ENCODE results near the gene KRTAP10-3. TPM values are rescaled to one million over a fixed set of nuclear protein-coding genes. Genes with fewer than 3 reads are reported as not detected.

Gene KRTAP10-3
- polyA plus RNA-seq, 2 of the 4 experiments (the other 2 are of a cell fraction) = not detected

DNA sequence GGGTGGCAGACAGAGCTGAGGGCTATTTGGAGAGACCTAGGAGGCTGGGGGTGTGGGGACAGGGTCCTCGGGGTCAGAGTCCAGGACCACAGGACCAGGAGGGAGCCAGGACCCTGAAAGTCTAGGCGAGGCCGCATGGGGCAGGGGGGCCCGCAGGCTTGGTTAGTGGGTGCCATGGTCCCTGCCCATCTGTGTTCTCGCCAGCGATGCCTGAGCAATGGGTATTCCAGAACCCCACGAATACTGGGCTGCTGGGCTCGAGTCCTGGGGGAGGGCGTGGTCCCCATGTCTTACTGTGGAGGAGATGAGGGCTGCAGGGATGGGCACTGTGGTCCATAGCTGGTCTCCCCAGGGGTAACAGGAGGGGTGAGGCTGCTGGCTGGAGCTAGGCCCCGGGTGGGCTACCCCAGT lies 31.7 kb upstream of the KRTAP10-3 start:
- POLR2A ChIA-PET = no interaction called here

GRCh38 chr21:44589586-44590305 lies 31.2 kb upstream of the KRTAP10-3 start:
- H3K27ac ChIP-seq = no peak overlapping the region
- TF ChIP-seq HDAC2 (IDR thresholded peaks at IDR 0.05) (no peak), BCL3 (IDR thresholded peaks at IDR 0.05) (no peak), NFE2L2 (conservative IDR thresholded peaks at IDR 0.05; ENCODE audit: low read length) (no peak), ZSCAN20 (CRISPR knock-in tag; IDR thresholded peaks at IDR 0.05) (no peak), ZFP36 (IDR thresholded peaks at IDR 0.05; ENCODE audit: borderline replicate concordance, partially characterized antibody) (no peak), FOXS1 (CRISPR knock-in tag; IDR thresholded peaks at IDR 0.05) (no peak), RNF2 (IDR thresholded peaks at IDR 0.05; ENCODE audit: borderline replicate concordance, low read depth) (no peak), RCOR1 (IDR thresholded peaks at IDR 0.05; ENCODE audit: low read depth, low read length) (no peak), CHD4 (IDR thresholded peaks at IDR 0.05; ENCODE audit: borderline replicate concordance) (no peak)
- H3K9me3 ChIP-seq = no peaks in the 10 kb centered on the region
- no peak for DNase-seq (ENCODE audit: low read depth in 1 of 2, low spot score in 1 of 2)
- ATAC-seq = no peak
- no peak overlapping the region for H3K4me2 ChIP-seq
- ChIA-PET CTCF (no interaction called here), POLR2A (no interaction called here)
- H3K4me1 ChIP-seq = no peaks in the 10 kb centered on the region
- H3K4me3 ChIP-seq = no peak overlapping the region
- FAIRE-seq = no peak
- 61% methylated on average over 15 of the region's 24 CpGs for WGBS (ENCODE audit: missing lambda C conversion rate)

More for the DNA sequence above, 31.7 kb upstream of the KRTAP10-3 start:
- TF ChIP-seq MAZ (IDR thresholded peaks at IDR 0.05; ENCODE audit: borderline replicate concordance, low read depth, low read length) = no peak
- TF ChIP-seq E2F6 (IDR thresholded peaks at IDR 0.05; ENCODE audit: borderline replicate concordance, low read depth) = no peak
- TF ChIP-seq ZFP36 (IDR thresholded peaks at IDR 0.05; ENCODE audit: borderline replicate concordance, partially characterized antibody) = no peak
- no peak for TF ChIP-seq TFCP2L1 (CRISPR knock-in tag; IDR thresholded peaks at IDR 0.05)
- TF ChIP-seq, protein P1, sequence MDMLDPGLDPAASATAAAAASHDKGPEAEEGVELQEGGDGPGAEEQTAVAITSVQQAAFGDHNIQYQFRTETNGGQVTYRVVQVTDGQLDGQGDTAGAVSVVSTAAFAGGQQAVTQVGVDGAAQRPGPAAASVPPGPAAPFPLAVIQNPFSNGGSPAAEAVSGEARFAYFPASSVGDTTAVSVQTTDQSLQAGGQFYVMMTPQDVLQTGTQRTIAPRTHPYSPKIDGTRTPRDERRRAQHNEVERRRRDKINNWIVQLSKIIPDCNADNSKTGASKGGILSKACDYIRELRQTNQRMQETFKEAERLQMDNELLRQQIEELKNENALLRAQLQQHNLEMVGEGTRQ (IDR thresholded peaks at IDR 0.05) = no peak
- no peak for TF ChIP-seq MYC (IDR thresholded peaks at IDR 0.05; ENCODE audit: borderline replicate concordance, low read length)
- no peak for TF ChIP-seq ZC3H11A (IDR thresholded peaks at IDR 0.05)
- TF ChIP-seq FOSL2 (IDR thresholded peaks at IDR 0.05) = no peak
- no peak for TF ChIP-seq FOSL2 (CRISPR knock-in tag; IDR thresholded peaks at IDR 0.05)
- no peak for TF ChIP-seq BHLHE40 (IDR thresholded peaks at IDR 0.05; ENCODE audit: low read depth, low read length)
- no peak for TF ChIP-seq GATA3 (IDR thresholded peaks at IDR 0.05; ENCODE audit: borderline replicate concordance)
- TF ChIP-seq, protein P2, sequence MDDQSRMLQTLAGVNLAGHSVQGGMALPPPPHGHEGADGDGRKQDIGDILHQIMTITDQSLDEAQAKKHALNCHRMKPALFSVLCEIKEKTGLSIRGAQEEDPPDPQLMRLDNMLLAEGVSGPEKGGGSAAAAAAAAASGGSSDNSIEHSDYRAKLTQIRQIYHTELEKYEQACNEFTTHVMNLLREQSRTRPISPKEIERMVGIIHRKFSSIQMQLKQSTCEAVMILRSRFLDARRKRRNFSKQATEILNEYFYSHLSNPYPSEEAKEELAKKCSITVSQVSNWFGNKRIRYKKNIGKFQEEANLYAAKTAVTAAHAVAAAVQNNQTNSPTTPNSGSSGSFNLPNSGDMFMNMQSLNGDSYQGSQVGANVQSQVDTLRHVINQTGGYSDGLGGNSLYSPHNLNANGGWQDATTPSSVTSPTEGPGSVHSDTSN (IDR thresholded peaks at IDR 0.05) = no peak
- no peak for TF ChIP-seq POLR2A (IDR thresholded peaks at IDR 0.05; ENCODE audit: low read length)
- TF ChIP-seq RAD21 (conservative IDR thresholded peaks at IDR 0.05 in 1 of 2, IDR thresholded peaks at IDR 0.05 in 1 of 2) = no peak
- TF ChIP-seq ZNF302 (CRISPR knock-in tag; IDR thresholded peaks at IDR 0.05) = no peak
- no peak for TF ChIP-seq RCOR1 (IDR thresholded peaks at IDR 0.05; ENCODE audit: low read depth, low read length)
- WGBS (ENCODE audit: missing lambda C conversion rate) = 63% methylated on average over 5 of the region's 10 CpGs
- Histone ChIP-seq H3K4me3 (no peak overlapping the region), H3K9me3 (no peaks in the 10 kb centered on the region), H3K4me2 (no peak overlapping the region), H3K27ac (no peak overlapping the region), H3K4me1 (no peaks in the 10 kb centered on the region)
- ATAC-seq (no peak), DNase-seq (ENCODE audit: low read depth in 1 of 2, low spot score in 1 of 2) (no peak), FAIRE-seq (no peak)
- CTCF ChIA-PET = no interaction called here

All from A549 (cell line).